MV-4-11 (cell line): ENCODE data around the gene KIF12.

ENCODE experiments used
- DNase-seq: peaks from one replicate; lab custom pipeline; 2025; lab: John Stamatoyannopoulos, UW

The KIF12 gene

GRCh38 chr9:114123031-114123977 lies 24.2 kb upstream of the KIF12 start:
- DNase-seq = no peak

DNA sequence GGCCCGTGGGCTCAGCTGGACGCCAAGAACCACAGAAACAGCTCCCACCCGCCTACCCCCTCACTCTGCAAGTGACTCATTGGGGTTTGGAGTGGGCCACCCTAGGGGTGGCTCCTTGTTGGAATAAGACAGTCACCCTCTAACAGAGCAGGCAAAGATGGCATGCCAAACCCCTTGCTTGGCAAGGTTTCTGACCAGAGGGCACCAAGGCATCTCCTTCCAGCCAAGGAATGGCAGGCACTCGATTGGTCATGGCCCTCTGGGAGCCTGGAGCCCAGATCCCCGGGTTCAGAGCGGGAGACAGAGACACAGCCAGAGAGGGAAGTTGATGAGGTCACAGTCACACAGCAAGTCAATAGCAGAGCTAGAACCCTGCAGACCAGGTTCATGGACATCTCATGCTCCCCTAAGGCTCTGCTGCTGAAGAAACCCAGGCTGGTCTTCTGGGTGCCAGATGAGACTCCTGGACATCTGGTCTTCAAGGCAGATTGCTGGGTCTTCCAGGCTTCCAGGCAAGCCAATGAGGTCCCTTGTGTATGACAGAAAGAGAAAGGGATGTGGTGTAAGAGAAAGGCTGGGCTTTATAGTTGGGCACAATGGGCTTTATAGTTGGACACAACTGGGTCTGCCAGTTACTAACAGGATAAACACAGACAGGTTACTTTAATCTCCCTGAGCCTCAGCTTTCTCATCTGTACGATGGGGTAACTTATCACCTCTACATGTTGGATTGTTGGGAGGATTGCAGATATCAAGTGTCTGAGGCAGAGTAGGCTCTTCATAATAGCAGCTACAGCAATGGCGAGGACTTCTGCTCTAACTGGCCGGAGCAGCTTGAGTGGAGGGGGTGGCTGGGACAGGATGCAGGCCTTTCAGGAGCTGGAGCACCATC lies 23.3 kb upstream of the KIF12 start:
- no peak for DNase-seq

DNA sequence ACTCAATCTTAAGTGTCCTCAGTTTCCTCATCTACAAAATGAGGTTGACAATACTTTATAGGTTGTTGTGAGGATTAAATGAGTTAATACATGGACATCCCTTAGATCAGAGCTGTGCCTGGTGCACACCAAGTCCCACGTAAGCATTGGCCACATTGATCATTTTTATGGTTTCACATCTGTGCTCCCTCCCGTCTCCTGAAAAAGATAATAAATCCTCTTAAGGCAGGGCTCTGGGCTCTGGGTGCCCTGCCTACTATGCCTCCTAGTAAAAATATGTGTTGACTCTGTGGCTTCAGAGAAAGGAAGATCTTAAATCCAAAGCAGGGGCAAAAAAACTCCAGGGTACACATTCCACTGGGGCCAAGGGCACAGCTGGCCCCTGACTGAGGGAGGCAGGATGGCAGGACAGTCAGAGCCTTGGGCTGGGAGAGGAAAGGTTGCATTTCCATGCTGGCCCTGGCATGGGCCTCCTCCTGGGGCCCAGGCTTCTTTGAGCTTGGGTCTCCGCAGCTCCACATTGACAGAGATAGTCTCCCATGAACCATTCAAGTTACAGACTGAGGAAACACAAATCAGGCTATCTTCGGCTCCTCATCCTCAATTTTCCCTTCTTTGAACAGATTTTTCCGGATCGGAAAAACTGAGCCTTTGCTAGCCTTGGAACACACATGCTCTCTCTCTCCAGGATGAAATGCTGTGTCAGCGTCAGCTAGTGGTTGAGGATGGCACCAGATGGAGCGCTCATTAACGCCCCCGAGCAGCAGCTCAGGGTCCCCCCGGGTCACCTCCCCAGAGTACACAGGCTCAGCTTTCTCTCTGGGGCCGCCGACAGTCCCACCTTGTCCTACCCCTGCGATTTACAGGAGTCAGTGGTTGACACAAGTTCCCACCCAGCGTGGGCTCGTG lies 22.4 kb upstream of the KIF12 start:
- DNase-seq = no peak

DNA sequence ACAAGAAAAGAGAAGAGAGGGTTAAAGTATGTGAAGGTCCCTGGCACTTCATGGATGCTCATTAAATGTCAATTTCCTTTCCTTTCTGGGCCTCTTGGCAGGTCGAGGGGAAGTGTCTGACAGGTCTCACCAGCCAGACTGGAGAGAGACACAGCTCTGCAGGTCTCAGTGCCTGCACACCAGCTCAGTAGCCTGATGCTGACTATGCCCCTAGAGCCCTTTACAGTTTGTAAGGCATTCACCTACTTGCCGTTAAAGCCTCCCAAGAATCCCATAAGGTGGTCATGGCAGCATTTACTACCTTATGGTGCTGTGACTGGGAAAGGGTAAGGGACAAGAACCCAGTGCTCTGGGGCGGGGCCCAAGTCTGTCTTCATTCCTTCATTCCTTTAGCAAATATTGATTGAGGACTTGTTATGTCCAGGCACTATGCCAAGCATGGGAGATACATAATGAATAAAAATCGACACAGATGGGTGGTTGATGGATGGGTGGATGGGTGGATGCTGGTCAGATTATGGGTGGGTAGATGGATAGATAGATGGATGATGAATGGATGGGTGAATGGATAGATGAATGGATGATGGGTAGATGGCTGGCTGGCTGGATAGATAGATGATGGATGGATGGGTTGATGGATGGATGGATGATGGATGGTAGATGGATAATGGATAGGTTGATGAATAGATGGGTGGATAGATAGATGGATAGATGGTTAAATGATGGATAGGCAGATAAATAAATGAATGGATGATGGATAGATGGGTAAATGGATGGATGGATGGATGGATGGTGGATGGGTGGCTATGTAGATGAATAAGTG lies 21.3 kb upstream of the KIF12 start:
- no peak for DNase-seq

DNA sequence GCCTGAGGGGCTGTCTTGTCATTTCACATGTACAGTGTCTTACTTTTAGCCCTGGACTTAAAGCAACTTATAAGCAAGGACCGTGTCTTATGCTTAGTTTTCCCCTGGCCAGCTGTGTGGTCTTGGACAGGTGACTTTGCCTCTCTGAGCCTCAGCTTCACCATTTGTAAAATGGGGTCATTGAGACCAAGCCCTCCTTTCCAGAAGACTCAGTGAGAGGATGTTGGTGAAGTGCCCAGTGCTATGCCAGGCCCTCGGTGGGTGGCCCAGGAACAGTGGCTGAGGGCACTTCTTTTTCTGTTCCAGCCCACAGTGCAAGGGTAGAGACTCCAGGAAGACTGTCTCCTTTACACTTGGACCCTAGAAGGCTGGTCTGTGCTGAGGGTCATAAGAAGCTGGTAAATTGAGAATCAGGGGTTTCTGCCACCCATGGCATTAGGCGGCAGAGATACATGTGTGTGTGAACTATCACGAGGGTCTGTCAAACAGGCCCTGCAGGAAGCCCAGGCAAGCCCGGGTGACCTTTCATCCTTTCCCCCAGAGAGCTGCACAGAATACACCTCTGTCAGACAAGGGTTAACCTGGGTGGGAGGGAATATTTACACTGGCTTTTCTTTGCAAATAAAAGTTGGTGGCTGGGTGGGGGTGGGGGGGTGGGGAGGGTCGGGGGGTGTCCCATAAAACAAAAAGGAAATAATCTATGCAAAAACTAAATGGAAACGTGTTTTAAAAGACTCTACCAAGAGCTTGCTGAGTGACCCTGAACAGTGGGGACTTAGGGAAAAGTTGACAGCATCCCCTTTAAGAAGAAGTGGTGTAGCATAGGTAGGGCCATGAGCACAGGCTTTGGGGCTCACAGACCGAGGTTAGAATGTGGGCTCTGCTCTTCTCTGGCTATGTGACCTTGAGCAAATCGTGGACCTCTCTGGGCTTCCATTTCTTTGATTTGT lies 20.4 kb upstream of the KIF12 start:
- DNase-seq = no peak

GRCh38 chr9:114117996-114118830 lies 19.1 kb upstream of the KIF12 start:
- DNase-seq = no peak

DNA sequence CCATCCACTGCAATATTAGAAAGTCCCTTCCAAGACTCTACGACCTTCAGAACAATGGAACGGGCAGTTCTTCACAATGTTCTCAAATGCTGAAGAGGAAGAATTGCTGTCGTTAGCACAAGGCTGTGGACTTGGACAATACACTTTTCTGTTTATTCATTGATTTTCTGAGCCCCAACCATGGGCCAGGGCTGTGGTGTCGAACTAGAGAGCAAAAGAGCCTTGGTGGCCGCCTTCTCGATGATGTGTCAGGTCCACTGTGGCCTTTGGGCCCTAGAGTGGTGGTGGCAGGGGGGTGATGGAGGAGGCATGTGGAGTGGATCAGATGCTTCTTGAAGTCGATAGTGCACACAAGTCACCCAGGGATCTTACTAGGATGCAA lies 18.5 kb upstream of the KIF12 start:
- no peak for DNase-seq

GRCh38 chr9:114116126-114116747 lies 17.1 kb upstream of the KIF12 start:
- DNase-seq = no peak

DNA sequence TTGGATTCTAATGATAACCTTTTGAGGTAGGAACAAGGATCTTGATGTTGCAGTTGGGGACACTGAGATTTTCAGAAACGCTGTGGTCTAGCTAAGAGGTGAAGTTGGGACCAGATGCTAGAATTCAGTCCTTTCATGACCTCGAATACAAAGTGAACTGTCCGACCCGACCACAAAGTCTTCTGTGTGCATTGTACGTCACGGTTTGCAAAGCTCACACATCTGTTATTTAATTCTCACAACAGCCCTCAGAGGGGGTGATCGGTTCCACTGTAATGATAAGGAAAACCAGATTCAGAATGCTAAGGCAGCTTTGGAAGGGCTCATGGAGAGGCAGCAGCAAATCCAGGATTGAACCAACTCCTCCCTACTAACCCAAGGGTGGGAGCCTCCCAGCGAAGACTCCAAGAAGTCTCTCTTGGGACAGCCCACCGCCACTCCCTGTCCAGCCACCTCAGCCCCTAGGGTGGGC lies 16.6 kb upstream of the KIF12 start:
- DNase-seq = no peak

DNA sequence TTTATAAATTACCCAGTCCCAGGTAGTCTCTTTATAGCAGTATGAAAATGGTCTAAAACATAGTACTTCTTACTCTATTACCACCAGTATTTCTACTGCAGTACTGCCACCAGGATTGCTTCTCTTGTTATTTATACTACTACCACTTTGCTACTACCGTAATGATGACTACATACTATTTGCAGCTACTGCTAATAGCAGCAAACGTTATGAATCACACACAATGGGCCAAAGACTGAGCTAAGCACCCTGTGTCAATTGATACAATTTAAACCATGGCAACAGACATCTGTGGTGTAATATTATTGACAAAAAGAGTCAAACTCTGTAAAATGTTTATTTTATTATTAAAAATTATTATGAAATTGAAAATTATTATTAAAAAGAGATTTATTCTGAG lies 15.3 kb upstream of the KIF12 start:
- no peak for DNase-seq

- no peak for DNase-seq
Measured at GRCh38 chr9:114112778-114113584, 13.9 kb upstream of the KIF12 start.

- DNase-seq = no peak
Measured at GRCh38 chr9:114112325-114112724, 13.2 kb upstream of the KIF12 start.

- DNase-seq = no peak
Measured at GRCh38 chr9:114110180-114110579, 11.1 kb upstream of the KIF12 start.

- no peak for DNase-seq
Measured at GRCh38 chr9:114109124-114109523, 10.0 kb upstream of the KIF12 start.

- DNase-seq = peak; percentile 30
Measured at GRCh38 chr9:114108016-114108833, 9.1 kb upstream of the KIF12 start.

DNA sequence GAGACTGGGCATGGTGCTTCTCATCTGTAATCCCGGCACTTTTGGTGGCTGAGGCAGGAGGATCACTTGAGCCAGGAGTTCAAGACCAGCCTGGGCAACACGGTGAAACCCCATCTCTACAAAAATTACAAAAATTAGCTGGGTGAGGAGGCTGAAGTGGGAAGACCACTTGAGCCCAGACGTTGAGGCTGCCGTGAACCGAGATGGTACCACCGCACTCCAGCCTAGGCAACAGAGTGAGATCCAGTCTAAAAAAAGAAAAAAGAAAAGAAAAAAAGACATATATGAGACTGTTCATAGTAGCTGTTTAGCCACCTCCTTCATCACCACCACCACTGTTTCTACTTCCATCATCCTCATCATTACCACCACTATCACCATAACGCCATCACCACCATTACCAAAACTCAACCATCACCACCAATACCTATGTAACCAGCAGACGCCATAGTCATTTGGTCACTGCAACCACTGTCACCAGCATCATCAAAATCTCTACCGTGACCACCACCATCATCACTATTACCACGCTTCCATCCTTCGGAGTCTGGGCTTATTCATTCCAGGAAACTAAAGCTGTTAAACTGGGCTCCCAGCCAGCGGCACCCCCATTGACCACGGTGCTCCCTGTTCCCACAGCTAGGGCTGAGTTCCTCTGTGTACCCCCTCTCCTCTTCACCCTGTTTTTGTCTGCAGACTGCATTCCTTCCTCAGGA lies 8.4 kb upstream of the KIF12 start:
- no peak for DNase-seq
